GM21528 (cell line): ENCODE results near the gene MSRB3.

ENCODE experiments used
- ATAC-seq: cut with Tn5 transposase; IDR thresholded peaks from one replicate; pipeline ENCODE4 v1.9.1; 2021; ENCODE audit warnings: mild to moderate bottlenecking, moderate library complexity; ENCODE audit not compliant: unreplicated experiment, low FRiP score

MSRB3 gene

GRCh38 chr12:65324056-65324455, 45.6 kb downstream of the MSRB3 start:
- no peak for ATAC-seq

GRCh38 chr12:65324551-65324950, 46.1 kb downstream of the MSRB3 start:
- no peak for ATAC-seq

GRCh38 chr12:65325183-65325582, 46.7 kb downstream of the MSRB3 start:
- no peak for ATAC-seq

GRCh38 chr12:65326616-65327015, 48.1 kb downstream of the MSRB3 start:
- no peak for ATAC-seq

GRCh38 chr12:65327207-65328076, 49.0 kb downstream of the MSRB3 start:
- no peak for ATAC-seq

- ATAC-seq, result no peak
Observed at GRCh38 chr12:65329721-65330120, 51.2 kb downstream of the MSRB3 start.

GRCh38 chr12:65330331-65330730, 51.8 kb downstream of the MSRB3 start:
- no peak for ATAC-seq

GRCh38 chr12:65331456-65331855, 53.0 kb downstream of the MSRB3 start:
- ATAC-seq, result no peak

- ATAC-seq, result no peak
Observed at GRCh38 chr12:65333649-65334048, 55.2 kb downstream of the MSRB3 start.

- no peak for ATAC-seq
Observed at GRCh38 chr12:65334521-65334920, 56.0 kb downstream of the MSRB3 start.

GRCh38 chr12:65335021-65335714, 56.7 kb downstream of the MSRB3 start:
- no peak for ATAC-seq

- no peak for ATAC-seq
Observed at GRCh38 chr12:65335981-65336380, 57.5 kb downstream of the MSRB3 start.

- no peak for ATAC-seq
Observed at GRCh38 chr12:65339161-65339560, 60.7 kb downstream of the MSRB3 start.

- ATAC-seq, result no peak
Observed at GRCh38 chr12:65343230-65343629, 64.7 kb downstream of the MSRB3 start.

GRCh38 chr12:65343801-65344200, 65.3 kb downstream of the MSRB3 start:
- ATAC-seq, result no peak

- no peak for ATAC-seq
Observed at GRCh38 chr12:65355461-65355860, 77.0 kb downstream of the MSRB3 start.

GRCh38 chr12:65362234-65363031, 84.0 kb downstream of the MSRB3 start:
- ATAC-seq, result no peak

- no peak for ATAC-seq
Observed at GRCh38 chr12:65364046-65364445, 85.6 kb downstream of the MSRB3 start.

GRCh38 chr12:65367396-65367795, 88.9 kb downstream of the MSRB3 start:
- ATAC-seq, result no peak

GRCh38 chr12:65368055-65368454, 89.6 kb downstream of the MSRB3 start:
- no peak for ATAC-seq

GRCh38 chr12:65372574-65372973, 94.1 kb downstream of the MSRB3 start:
- no peak for ATAC-seq
